ENCODE measurements around the gene PRR14L. TPM values are rescaled to one million over a fixed set of nuclear protein-coding genes. Genes with fewer than 3 reads are reported as not detected.

Gene PRR14L
- total and polyA plus RNA-seq, 4 donors, result 17.3 to 28.8 (median 21.5) TPM

- H3K9me3 ChIP-seq (ENCODE audit: control insufficient read depth, insufficient read depth, low read length), result no peaks in the 10 kb centered on the region
- no peak overlapping the region for H3K27ac ChIP-seq (ENCODE audit: low read depth, low read length)
- H3K36me3 ChIP-seq (ENCODE audit: control insufficient read depth, insufficient read depth, low read length), result peaks cover 8% of the 10 kb centered on the region
- 95% methylated on average over 11 of the region's 13 CpGs for WGBS (ENCODE audit: insufficient coverage)
- H3K4me1 ChIP-seq (ENCODE audit: control insufficient read depth, insufficient read depth, low read length), result peaks cover 8% of the 10 kb centered on the region
- H3K4me3 ChIP-seq (ENCODE audit: low read depth, low read length), result no peak overlapping the region
- H3K27me3 ChIP-seq (ENCODE audit: control insufficient read depth, insufficient read depth, low read length), result no peaks in the 10 kb centered on the region
- no peak for DNase-seq (ENCODE audit: low read depth in 4 of 6, low spot score in 6 of 6)
Observed at GRCh38 chr22:31635638-31636306, 114.2 kb downstream of the PRR14L start.

DNA sequence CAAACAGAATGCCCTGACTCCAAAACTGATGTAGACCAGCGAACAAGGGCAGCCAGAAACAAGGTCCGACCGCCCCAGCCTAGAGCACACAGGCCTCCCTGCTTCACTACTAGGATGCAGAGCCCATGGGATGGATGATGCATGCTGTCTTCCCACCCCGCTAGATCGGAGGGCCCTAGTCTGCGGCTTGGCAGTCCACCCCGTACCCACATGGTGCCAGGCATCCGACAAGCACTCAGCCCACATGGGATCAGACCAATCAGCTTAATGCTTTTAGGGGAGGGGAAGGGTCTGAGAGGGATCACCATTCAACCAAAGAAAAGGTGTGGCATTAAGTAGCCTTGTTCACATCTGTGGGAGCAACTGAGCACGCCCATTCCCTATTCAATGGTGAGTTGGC is 118.5 kb downstream of the PRR14L start:
- Histone ChIP-seq H3K9me3 (ENCODE audit: control insufficient read depth, insufficient read depth, low read length) (no peaks in the 10 kb centered on the region), H3K27ac (ENCODE audit: low read depth, low read length) (peak overlapping the region; percentile 83), H3K4me1 (ENCODE audit: control insufficient read depth, insufficient read depth, low read length) (peaks cover 46% of the 10 kb centered on the region), H3K27me3 (ENCODE audit: control insufficient read depth, insufficient read depth, low read length) (no peaks in the 10 kb centered on the region), H3K36me3 (ENCODE audit: control insufficient read depth, insufficient read depth, low read length) (peaks cover 25% of the 10 kb centered on the region), H3K4me3 (ENCODE audit: low read depth, low read length) (no peak overlapping the region)
- DNase-seq (ENCODE audit: low read depth in 4 of 6, low spot score in 6 of 6), result no peak
- WGBS (ENCODE audit: insufficient coverage), result 70% methylated on average over 9 of the region's 9 CpGs

Small RNA genes lying within 50 kb of the gene (small RNA-seq; reads per million reads assigned to genes)
- gene RN7SL20P (ENCODE audit: low replicate concordance), result not detected

Other genes starting within 250 kb of the PRR14L start
- 10 to 100 TPM; 23.4 to 28.1 TPM for gene PISD, start 87.9 kb downstream of the PRR14L start, total RNA-seq
- 10 to 100 TPM; 39.6 to 47.2 TPM for gene PISD, start 87.9 kb downstream of the PRR14L start, polyA plus RNA-seq (ENCODE audit: insufficient read length in 2 of 2)
- gene DEPDC5, start 3.9 kb upstream of the PRR14L start, total RNA-seq, result 10 to 100 TPM; 15.2 to 19.9 TPM
- 10 to 100 TPM; 17.9 to 18.5 TPM for gene DEPDC5, start 3.9 kb upstream of the PRR14L start, polyA plus RNA-seq (ENCODE audit: insufficient read length in 2 of 2)
- gene YWHAH, start 194.4 kb upstream of the PRR14L start, total RNA-seq, result 100 to 1,000 TPM; 185 to 291 TPM
- 100 to 1,000 TPM; 565 to 578 TPM for gene YWHAH, start 194.4 kb upstream of the PRR14L start, polyA plus RNA-seq (ENCODE audit: insufficient read length in 2 of 2)

All from spinal cord (tissue), 10 donors.